ENCODE measurements around the gene KRT80.

Gene KRT80

DNA sequence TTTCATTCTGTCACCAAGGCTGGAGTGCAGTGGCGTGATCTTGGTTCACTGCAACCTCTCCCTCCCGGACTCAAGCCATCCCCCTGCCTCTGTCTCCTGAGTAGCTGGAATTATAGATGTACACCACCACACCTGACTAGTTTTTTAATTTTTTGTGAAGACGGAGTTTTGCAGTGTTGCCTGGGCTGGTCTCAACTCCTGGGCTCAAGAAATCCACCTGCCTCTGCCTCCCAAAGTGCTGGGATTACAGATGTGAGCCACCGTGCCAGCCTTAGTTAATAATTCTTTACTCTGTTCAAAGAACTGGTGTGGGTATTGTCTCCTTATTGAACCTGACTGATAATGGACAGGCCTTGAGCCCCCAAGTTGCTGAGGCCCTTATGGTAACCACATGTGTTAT lies 30.9 kb upstream of the KRT80 start:
- DNase-seq, result no peak

DNA sequence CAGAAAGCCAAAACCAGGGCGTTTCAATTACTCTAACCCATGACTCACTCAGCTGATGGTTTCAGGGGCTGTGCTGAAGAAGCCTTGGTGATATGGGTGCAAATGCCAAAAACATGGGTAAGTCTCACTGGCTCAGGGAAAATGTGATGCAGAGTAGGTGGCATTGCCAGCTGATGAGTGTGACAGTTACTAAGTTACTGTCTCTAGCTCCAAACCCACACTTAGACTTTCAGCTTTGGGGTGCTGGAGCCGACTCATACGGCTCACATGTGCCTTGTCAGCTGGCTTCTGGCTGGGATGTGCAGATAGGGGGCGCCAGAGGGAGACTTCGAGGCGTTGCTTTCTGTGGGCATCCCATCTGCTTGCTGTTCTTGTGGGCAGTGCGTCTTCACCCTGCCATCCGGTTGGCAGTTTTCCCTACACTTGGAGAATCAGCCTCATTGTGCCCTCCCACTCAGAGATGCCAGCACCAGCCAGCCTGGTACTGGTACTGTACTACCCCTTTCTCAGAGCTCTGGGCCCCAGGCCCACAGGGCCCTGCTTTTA lies 30.2 kb upstream of the KRT80 start:
- peak; percentile 32 to 52 for DNase-seq
- TF ChIP-seq GATA1 (IDR thresholded peaks at IDR 0.05; ENCODE audit: low read depth, low read length) (no peak), POLR2A (IDR thresholded peaks at IDR 0.05; ENCODE audit: low read length) (no peak)

More for the DNA sequence above, 30.9 kb upstream of the KRT80 start:
- TF ChIP-seq GATA1 (IDR thresholded peaks at IDR 0.05; ENCODE audit: low read depth, low read length), result no peak
- TF ChIP-seq POLR2A (IDR thresholded peaks at IDR 0.05; ENCODE audit: low read length), result no peak

DNA sequence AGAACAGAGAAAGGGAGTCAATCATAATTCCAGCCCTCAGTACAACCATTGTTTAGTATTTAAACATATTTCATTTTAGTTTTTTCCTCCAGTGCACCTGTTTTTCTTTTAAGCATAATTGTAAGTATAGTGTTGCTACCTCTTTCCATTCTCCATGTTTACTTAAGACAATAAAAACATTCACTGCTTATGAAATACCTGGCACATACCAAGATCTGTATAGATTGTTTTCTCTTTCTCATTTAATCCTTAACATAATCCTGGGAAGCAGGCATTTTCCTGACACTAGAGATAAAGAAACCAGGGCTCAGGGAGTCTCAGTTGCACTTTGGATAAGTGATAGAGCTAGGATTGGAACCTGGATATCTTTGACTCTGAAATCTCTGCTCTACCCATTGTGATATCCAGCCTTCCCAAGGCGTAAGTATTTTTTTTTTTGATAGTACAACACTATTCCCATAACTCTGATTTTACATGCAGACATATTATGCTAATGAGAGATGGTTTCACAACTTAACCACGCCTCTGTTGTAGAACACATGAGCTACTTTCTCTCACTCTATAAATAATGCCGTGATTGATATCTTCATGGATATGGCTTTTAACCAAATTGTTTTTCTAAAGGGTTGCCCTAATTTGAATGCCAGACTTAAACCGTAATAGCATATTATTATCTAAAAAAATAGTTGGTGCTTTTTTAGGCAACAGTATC lies 29.4 kb upstream of the KRT80 start:
- DNase-seq, result no peak
- TF ChIP-seq GATA1 (IDR thresholded peaks at IDR 0.05; ENCODE audit: low read depth, low read length), result no peak
- no peak for TF ChIP-seq POLR2A (IDR thresholded peaks at IDR 0.05; ENCODE audit: low read length)

DNA sequence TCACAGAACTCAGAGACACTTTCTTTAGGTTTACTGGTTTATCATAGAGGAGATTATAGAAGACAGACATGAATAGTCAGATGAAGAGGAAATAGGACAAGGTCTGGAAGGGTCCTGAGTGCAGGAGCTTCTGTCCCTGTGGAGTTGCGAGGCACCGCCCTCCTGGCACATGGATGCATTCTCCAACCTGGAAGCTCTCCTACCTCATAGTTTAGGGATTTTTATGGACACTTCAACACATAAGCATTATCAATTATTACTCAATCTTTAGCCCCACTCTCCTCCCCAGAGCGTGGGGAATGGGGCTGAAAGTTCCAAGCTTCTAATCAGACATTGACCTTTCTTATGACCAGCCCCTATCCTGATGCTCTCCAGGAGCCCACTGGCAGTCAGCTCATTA lies 28.7 kb upstream of the KRT80 start:
- DNase-seq, result no peak
- TF ChIP-seq POLR2A (IDR thresholded peaks at IDR 0.05; ENCODE audit: low read length) (no peak), GATA1 (IDR thresholded peaks at IDR 0.05; ENCODE audit: low read depth, low read length) (no peak)

DNA sequence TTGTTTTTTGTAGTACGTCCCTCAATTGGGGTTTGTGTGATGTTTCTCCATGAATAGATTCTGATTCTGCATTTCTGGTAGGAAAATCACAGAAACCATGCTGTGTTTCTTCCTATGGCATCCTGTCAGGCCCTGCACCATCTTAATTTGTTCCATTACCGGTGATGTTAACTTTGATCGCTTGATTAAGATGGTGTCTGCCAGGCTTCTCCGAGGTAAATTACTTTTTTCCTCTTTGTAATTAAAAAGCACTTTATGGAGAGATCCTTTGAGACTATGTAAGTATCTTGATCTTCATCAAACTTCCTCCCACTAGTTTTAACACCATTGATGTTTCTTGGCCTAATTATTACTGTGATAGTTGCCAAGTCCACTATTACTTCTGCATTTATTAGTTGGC lies 26.2 kb upstream of the KRT80 start:
- TF ChIP-seq POLR2A (IDR thresholded peaks at IDR 0.05; ENCODE audit: low read length) (no peak), GATA1 (IDR thresholded peaks at IDR 0.05; ENCODE audit: low read depth, low read length) (no peak)
- DNase-seq, result no peak

DNA sequence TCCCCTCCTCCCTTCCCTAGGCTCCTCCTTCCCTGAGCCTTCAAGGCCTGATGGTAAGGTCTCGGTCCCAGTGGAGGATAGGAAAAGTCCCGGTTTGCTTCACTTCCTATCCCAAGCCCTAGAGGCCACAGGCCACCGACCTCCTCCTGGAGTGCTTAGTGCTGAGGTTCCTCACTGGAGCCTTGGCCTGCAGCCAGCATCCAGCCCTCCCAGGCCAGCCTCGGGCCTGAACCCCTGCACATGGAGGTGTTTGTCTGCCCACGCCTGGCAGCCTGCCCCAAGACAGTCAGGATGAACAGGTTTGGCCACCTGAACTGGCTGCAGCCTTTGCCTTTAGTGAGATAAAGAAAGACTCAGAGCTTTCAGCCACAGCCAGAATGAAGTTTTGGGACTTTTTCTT lies 25.4 kb upstream of the KRT80 start:
- no peak for TF ChIP-seq GATA1 (IDR thresholded peaks at IDR 0.05; ENCODE audit: low read depth, low read length)
- no peak for TF ChIP-seq POLR2A (IDR thresholded peaks at IDR 0.05; ENCODE audit: low read length)
- no peak for DNase-seq

DNA sequence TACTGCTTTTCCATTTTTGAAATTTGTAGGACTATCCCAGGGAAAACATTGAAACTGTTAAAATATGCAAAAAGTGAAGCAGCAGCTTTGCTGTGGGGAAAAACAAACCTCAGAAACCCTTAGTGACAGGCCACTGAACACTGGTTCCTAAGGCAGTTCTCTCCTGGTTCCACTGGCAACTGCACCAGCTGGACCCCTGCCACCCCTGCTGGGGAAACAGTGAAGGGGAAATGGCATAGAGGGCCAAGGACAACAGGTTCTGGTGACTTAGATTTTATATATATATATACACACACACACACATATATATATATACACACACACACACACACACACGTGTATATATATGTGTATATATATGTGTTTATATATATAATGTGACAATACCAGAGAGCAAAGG lies 25.0 kb upstream of the KRT80 start:
- DNase-seq, result no peak
- TF ChIP-seq GATA1 (IDR thresholded peaks at IDR 0.05; ENCODE audit: low read depth, low read length) (no peak), POLR2A (IDR thresholded peaks at IDR 0.05; ENCODE audit: low read length) (no peak)

DNA sequence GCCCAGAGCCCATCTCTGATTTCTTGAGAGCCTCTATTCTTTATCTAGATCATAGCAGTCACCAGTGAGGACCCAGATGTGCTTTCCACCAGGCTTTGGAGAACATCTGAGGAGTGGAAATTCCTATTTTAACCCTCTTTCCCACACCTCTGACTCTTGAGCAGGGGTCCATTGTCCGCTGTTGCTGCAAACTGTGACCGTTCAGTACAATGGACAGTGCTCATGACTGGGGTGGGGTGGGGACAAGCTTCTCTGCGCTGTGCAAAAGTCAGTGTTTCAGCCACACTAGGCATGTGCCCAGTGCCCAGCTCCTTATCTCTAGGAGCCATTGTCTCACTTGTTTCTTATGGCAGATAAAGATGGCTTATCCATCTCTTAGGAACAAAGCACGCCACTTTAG lies 24.3 kb upstream of the KRT80 start:
- DNase-seq, result no peak
- TF ChIP-seq POLR2A (IDR thresholded peaks at IDR 0.05; ENCODE audit: low read length) (no peak), GATA1 (IDR thresholded peaks at IDR 0.05; ENCODE audit: low read depth, low read length) (no peak)

DNA sequence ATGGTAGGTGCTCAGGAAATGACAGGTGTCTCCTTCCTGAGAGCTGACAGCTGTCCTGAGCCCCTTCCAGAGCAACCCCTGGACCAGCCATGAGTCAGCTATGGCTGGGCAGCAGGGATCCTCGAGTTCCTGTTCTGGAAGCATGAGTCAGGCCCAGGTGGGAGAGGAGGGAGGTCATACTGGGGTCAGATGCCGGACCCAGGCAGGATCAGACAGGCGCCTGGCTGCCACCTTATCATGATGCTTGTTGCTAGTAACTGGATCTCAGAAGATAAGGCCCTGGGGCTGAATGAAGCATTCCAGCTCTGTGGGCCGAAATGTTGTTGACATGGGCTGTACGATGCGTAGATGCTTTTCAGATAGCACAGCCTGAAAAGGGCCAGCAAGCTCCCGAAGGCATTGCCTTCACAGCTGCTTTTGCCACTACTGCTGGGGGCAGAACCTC lies 23.8 kb upstream of the KRT80 start:
- no peak for TF ChIP-seq GATA1 (IDR thresholded peaks at IDR 0.05; ENCODE audit: low read depth, low read length)
- TF ChIP-seq POLR2A (IDR thresholded peaks at IDR 0.05; ENCODE audit: low read length), result no peak
- DNase-seq, result no peak

DNA sequence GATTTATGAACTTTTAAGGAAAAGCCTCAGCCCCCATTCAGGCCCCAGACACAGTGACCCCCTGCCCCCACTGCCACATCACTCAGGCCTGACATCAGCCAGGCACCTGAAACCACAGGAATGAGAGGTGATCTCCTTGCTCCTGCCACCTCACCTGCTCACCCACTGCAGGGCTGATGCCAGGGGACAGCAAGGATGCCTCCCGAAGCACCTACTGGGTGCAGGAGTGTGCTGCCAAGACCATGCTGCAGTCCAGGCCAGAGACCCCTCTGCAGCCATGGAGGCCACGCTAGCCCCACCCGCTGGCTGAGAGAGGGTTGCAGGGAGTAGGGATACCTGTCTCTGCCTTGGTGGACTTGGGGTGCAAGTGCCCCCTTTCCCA lies 22.6 kb upstream of the KRT80 start:
- no peak for TF ChIP-seq GATA1 (IDR thresholded peaks at IDR 0.05; ENCODE audit: low read depth, low read length)
- TF ChIP-seq POLR2A (IDR thresholded peaks at IDR 0.05; ENCODE audit: low read length), result no peak
- no peak for DNase-seq

DNA sequence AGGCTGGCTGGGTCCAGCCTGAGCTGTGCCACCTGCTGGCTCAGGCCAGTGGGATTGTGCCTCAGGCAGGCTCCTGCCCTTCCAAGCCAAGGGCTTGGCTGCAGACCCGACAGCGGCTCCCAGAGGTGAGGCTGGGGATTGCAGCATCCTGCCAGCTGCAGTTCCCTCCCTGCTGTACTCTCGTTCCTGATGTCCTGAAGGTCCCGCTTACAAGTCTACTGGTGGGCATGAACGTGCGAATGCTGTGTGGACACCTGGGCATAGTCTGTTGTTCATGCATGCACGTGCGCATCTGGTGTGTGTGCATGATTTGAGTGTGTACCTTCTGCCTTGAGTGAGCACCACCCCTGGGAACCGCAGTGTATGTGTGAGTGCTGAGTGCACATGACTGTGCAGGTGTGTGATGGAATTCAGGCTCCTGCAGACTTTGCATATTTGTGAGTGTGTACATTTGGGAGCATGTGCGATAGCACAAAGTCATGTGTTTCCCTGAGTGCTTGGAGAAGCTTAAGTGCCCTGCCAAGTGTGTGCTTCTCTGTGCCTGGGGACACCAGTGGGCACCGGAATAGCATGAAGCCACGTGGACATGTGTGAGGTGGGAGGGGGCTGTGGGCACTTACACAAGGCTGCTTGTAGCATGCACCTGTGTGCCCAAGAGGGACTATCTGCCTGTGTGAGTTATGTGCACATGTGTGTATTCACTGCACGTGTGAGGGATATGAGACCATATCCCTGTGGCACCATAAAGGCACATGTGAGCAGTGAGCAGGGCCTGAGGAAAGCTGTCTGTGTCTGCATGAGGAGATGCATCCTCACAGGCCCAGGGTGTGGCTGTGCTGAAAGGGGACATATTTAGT lies 22.0 kb upstream of the KRT80 start:
- TF ChIP-seq POLR2A (IDR thresholded peaks at IDR 0.05; ENCODE audit: low read length) (no peak), GATA1 (IDR thresholded peaks at IDR 0.05; ENCODE audit: low read depth, low read length) (no peak)
- DNase-seq, result peak; percentile 36 to 53

DNA sequence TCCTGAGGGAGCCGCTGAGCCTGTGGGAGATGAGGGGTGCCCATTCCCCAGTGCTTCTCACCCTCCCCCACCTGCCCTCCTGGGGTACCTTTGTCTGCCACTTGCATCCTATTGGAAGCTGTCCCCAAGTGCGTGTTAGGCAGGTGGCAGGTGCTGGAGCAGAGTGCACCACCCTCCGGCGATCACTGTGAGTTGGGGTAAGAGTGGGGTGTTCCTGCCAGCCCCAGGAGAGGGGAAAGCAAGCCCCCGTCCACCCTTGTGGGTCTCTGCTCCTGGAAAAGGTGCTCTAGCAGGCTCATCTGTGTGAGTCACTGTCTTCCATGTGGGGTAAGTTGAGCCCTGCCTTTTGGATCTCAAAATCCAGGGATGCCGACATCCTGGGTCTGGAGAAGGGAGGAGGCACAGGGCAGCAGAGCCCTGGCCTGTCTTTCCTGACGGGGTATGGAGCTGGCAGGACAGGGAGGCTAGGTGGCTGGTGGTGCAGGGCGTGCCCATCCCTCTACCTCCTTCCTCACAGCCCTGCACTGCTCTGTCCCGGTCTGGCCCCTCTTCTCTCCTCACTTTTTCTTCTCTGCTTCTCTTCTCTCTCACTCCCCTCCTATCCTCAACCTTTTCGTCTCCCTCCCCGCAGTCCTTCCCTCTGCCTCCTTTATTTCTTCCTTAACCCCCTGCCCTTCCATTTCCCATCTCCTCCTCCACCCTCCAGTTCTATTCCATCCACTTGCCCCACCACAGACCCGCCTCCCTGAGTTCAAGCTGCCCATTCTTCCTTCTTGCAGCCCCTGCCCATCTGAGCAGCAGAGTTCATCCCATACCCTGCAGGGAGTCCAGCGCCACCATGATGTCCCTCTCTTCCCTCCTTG lies 21.1 kb upstream of the KRT80 start:
- no peak for DNase-seq
- TF ChIP-seq GATA1 (IDR thresholded peaks at IDR 0.05; ENCODE audit: low read depth, low read length) (no peak), POLR2A (IDR thresholded peaks at IDR 0.05; ENCODE audit: low read length) (no peak)

DNA sequence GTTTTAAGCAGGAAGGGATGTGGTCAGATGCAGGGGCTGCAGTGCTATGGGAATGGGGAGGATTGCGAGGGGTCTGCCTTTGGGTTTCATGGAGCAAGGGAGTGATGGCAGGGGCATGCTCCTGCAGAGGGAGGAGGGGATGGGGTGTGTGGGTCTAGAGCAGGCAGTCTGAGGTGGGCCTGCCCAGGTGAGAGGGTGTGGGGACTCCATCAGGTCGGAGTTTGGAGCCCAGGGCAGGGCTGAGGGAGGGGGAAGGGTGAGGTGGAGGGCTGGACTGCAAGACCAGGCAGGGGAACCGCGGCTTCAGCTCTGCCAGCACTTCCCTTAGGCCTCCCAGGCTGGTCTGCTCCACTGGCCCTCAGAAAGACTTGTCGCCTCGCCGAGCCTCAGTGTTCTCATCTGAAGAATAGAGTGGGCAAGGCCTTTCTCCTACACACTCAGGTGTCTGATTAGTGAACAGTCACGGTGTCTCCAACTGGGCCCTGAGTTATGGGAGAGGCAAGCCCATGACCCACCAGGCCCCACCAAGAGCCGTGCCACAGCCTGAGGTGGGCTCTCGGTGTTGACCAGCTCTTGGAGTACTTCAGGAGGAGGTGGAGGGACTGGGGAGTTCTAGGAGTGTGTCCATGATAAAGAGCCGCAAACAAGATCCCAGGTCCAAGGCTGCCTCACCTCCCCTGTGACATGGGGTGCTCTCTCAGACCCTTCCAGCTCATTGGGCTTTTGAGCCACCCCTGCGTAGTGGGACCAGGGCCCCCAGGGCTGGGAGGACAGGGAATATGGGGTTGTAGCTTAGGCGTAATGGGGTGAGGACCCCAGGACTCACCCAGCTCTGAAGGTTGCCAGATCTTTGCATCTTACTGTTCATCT lies 20.1 kb upstream of the KRT80 start:
- no peak for TF ChIP-seq POLR2A (IDR thresholded peaks at IDR 0.05; ENCODE audit: low read length)
- TF ChIP-seq GATA1 (IDR thresholded peaks at IDR 0.05; ENCODE audit: low read depth, low read length), result no peak
- no peak for DNase-seq

All from erythroblast (primary cell).